Stimulated activated CD8-positive, alpha-beta memory T cell treated with anti-CD3 and anti-CD28 coated beads, Interleukin-12 subunit alpha, Interleukin-12 subunit beta, amount 100 ng/mL, for 1 hour (primary cell): Measurements from ENCODE around the gene S1PR5.
"Not testable (repeated sequence)": the region's sequence is repeated elsewhere in the genome, so short reads cannot be mapped to it uniquely, and the experiment has no call there.

Source experiments
- DNase-seq: peaks from one replicate; pipeline ENCODE4 v3.0.0-alpha.2; 2020; ENCODE audit warnings: low read depth

S1PR5 gene

DNA sequence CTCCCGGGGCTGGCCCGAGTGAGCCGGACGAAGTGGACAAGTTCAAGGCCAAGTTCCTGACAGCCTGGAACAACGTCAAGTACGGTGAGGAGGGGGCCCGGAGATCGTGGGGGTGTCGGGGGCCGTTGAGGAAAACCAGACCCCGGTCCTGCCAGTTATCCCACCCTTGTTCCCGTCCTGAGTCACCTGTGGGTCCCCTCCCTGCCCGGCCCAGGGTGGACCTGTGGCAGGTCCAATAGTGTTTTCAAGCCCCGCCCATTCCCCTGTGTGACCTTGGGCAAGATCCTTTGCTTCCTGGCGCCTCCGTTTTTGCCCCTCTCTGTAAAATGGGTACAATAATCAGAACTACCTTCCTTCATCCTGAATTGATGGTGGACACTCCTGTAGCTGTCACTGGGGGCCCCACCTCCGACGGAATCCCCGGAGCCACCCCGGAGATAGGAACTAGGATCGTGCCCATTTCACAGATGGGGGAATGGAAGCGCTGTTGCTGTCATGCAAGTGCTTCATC is 27.1 kb upstream of the S1PR5 start:
- DNase-seq: no peak

DNA sequence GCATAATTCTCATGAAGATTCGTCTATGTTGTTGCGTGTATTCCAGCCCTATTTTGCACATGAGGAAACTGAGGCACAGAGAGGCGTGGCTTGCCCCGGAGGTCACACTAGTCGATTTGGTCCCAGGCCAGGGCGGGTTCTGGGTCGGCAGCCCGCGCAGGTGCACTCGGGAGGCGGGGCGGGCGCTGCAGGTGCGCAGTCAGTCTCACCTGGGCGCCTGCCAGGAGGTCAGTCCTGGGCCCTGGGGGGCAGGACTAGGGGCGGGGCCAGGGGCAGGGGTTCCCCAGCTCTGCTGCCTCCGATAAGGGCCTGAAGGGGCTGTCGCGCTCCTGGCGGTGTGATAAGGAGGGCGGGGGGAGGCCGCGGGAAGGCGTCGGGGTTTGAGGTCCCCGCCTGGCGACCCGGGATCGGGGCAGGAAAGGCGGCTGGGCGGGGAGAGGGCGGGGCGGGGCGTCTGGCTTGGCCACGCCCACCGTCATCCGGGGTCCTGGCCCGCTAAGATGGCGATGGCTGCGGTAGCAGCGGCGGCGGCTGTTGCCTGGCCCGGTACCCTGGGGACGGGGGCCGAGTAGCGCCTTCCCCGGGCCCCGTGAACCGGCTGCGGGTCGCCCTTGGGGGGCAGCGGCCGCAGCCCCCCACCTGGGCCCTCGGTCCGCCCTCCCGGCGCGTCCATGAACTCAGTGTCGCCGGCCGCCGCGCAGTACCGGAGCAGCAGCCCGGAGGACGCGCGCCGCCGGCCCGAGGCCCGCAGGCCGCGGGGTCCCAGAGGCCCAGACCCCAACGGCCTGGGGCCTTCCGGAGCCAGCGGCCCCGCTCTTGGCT is 26.4 kb upstream of the S1PR5 start, which contains the start of gene ATG4D:
Gene ATG4D (plus strand): TSS at position 485 of the 822 bp plus-strand sequence. CDS start 187 bp downstream, at position 672.
- peak; percentile 69 for DNase-seq

DNA sequence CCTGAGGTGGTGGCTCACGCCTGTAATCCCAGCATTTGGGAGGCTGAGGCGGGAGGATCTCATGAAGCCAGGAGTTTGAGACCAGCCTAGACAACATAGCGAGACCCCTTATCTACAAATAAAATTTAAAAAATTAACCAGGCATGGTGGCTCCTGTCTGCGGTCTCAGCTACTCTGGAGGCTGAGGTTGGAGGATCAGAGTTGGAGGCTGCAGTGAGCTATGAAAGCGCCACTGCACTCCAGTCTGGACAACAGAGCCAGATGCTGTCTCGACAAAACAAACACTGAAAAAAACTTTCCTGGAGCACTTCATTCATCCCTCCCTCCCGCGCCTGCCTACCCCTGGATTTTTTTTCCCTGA is 25.8 kb upstream of the S1PR5 start:
- no peak for DNase-seq

DNA sequence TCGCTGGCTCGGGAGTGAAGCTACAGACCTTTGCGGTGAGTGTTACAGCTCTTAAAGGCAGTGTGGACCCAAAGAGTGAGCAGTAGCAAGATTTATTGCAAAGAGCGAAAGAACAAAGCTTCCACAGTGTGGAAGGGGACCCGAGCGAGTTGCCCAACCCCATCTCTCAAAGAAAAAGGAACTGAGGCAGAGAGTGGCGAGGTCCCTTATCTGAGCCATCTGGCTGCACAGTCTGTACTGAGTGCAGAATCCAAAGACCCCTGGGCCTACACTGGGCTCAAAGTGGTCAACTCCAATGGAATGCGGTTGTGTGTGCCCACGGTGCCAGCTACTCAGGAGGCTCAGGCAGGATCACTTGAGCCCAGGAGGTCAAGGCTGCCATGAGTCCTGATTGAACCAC is 21.8 kb upstream of the S1PR5 start:
- DNase-seq: not testable (repeated sequence)

DNA sequence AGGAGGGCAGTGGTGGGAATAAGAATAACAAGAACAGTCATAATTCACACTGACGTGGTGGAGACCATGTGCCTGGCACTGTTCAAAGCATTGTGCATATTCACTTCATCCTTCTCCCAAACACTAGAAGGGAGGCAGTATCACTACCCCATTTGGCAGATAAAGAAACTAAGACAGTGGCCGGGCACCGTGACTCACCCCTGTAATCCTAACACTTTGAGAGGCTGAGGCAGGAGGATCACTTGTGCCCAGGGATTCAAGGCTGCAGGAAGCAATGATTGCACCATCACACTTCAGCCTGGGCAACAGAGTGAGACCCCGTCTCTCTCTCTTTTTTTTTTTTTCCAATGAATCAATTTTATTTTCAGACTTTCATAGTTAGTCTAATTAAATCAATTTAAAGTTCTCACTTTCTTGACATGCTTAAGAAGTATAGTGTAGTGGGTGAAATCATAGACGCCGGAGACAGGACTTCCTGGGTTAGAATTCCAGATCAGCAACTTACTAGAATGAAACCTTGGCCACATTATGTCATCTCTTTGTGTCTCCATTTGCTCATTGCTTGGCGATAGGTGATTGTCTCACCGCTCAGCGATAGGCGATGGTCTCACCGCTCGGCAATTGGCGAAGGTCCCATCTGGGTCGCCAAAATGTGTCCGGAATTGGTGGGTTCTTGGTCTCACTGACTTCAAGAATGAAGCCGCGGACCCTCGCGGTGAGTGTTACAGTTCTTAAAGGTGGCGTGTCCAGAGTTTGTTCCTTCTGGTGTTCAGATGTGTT is 21.1 kb upstream of the S1PR5 start:
- no peak for DNase-seq

DNA sequence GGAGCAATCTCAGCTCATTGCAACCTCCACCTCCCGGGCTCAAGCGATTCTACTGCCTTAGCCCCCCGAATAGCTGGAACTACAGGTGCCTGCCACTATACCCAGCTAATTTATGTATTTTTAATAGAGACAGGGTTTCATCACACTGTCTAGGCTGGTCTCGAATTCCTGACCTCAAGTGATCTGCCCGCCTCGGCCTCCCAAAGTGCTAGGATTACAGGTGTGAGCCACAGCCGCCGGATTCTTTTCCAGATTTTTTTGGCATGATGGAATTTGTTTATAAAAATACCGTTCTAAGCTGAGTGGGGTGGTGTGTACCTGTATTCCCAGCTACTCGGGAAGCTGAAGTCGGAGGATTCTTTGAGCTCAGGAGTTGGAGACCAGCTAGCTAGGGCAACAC is 20.4 kb upstream of the S1PR5 start:
- no peak for DNase-seq

DNA sequence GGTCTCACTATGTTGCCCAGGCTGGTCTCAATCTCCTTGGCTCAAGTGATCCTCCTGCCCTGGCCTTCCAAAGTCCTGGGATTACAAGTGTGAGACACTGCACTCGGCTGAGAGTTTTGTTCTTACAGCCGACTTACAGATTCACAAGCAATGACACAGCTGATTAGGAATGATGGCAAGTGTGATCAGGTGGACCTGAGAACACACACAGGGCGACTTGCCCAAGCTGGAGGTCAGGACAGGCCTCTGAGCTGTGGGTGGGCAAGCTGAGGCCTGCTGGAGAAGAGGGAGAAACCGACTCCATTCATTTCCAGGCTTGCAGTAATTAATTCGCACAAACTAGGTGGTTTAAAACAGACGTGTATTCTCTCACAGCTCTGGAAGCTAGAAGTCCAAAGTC is 18.4 kb upstream of the S1PR5 start:
- no peak for DNase-seq

DNA sequence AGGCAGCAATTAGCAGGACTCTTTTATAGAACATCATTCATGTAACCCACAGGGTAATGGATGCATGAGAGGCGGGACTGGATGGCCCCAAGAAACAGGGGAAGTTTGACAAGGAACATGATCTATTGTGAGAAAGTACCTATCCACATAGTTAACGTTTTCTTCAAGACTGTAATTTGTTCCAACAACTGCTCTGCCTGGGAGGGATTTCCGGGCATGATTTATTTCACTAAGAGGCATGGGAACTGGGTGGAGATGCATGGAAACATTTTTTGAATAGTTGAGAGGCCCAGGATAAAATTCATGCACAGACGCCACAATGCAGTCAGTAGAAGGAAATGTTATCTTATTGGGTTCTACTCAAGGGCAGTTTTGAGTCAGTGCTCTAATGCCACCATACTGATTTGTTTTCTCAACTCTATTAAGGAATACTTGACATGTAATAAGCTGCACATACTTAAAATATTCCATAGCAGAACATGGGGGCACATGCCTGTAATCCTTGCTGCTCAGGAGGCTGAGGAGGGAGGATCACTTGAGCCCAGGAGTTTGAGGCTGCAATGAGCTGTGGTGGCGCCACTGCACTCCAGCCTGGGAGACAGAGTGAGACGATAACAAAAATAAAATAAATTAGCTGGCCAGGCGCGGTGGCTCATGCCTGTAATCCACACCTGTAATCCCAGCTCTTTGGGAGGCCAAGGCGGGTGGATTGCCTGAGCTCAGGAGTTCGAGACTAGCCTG is 16.6 kb upstream of the S1PR5 start:
- no peak for DNase-seq

DNA sequence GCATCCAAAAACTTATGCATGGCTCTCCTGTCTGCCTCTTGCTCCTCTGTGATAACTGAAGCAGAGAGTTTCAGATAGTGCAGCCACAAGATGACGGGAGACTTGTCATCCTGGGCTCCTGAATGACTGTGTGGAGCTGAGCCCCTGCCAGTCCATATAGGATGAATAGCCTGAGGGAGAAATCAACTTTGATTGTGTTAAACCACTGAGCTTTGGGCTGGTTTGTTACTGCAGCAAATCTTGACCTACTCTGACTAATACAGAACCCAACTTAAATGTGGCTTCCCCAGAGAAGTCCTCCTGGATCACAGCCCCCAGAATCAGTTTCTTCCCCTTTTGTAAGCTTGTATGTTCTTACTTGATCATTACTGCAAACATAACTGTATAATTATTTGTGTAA is 15.2 kb upstream of the S1PR5 start:
- no peak for DNase-seq

DNA sequence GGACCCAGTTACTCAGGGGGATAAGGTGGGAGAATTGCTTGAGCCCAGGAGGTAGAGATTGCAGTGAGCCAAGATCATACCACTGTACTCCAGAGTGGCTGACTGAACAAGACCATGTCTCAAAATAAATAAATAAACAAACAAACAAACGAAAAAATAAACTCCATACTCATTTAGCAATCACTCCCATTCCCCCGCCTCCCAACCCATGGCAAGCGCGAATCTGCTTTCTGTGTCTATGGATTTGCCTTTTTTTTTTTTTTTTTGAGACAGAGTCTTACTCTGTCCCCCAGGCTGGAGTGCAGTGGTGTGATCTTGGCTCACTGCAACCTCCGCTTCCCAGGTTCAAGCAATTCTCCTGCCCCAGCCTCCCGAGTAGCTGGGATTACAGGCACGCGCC is 9.6 kb upstream of the S1PR5 start:
- DNase-seq: not testable (repeated sequence)

DNA sequence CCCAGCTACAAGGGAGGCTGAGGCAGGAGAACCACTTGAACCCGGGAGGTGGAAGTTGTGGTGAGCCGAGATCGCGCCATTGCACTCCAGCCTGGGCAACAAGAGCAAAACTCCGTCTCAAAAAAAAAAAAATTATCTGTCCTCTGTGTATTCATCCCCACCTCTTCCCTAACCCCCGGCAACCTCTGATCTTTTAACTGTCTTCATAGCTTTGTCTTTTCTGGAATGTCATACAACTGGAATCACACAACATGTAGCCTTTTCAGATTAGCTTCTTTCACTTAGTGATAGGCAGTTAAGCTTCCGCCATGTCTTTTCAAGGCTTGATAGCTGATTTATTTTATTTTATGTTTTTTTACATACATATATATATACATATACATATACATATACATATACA is 8.4 kb upstream of the S1PR5 start:
- no peak for DNase-seq

DNA sequence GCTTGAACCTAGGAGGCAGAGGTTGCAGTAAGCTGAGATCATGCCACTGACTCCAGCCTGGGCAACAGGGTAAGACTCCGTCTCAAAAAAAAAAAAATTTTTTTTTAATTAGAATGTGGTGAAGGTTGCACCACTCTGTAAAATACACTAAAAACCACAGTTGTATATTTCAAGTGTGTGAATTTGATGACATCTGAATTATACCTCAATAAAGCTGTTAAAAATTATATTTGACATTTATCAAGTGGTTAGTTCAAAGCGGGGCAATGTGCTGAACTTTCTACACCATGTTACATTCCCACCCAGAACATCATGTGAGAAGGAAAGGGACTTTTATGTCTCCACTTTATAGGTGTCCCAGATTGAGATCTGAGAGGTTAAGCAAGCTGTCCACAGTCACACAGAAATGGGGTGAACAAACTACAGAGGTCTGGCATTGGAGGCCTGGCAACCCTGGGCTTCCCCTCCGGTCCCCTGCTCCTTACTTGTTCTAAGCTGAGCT is 5.9 kb upstream of the S1PR5 start:
- DNase-seq: no peak

DNA sequence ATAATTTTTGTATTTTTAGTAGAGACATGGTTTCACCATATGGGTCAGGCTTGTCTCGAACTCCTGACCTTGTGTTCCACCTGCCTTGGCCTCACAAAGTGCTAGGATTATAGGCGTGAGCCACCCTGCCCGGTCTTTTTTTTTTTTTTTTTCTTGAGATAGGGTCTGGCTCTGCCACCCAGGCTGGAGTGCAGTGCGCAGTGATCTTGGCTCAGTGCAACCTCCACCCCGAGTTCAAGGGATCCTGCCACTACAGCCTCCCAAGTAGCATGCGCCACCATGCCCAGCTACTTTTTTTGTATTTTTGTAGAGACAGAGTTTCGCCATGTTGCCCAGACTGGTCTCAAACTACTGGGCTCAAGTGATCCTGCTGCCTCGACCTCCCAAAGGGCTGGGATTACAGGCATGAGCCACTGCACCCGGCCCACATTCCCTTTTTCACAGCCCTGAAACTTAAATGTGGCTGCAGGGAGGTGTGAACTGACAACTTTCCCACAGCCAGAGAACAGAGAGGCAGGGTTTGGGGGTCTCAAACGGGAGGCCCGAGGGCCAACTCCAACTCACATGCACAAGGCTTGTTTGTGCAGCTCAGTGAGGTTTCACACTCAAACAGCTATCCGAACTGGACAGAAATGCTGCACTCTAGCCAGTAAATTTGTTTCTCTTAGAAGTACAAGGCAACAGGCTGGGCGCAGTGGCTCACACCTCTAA is 4.4 kb upstream of the S1PR5 start:
- no peak for DNase-seq

DNA sequence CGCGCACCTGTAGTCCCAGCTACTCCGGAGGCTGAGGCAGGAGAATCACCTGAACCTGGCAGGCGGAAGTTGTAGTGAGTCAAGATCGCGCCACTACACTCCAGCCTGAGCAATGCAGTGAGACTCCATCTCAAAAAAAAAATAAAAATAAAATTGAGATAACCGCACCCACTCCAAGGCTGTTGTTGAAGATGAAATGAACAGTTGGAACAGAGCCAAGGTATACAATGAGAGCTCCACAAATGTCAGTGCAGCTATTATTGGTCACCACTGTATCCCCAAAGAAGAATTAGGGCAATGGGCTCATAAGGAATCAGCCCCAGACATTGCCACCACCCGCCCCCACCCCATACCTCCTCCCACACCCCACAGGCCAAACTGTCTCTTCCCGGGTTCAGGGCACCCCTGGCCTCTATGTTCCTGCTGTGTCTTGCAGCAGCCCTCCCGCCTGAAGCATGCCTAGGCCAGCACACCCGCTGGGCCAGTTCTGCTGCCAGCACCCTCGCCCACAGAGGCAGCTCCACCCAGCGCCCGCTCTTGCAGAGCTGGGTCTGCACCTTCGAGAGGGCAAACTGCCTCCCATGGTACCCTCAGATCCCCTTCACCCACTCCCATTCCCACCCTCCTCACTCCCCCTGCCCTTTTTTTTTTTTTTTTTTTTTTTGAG is 3.5 kb upstream of the S1PR5 start:
- DNase-seq: no peak

DNA sequence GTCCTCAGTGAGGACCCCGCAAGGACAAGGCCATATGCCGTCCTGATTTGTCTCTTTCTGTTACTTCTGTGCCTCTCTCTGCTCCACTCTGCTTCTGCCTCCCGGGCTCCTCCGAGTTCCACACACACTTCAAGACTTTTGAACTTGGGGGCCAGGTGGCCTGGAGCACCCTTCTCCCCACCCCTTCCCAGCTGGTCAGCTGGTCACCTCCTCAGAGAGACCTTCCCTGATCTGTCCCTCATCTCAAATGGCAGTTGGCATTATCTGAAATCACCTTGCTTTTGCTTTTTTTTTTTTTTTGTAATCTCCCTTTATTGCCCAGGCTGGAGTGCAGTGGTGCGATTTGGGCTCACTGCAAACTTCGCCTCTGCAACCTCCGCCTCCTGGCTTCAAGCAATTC is 2.2 kb upstream of the S1PR5 start:
- DNase-seq: no peak

DNA sequence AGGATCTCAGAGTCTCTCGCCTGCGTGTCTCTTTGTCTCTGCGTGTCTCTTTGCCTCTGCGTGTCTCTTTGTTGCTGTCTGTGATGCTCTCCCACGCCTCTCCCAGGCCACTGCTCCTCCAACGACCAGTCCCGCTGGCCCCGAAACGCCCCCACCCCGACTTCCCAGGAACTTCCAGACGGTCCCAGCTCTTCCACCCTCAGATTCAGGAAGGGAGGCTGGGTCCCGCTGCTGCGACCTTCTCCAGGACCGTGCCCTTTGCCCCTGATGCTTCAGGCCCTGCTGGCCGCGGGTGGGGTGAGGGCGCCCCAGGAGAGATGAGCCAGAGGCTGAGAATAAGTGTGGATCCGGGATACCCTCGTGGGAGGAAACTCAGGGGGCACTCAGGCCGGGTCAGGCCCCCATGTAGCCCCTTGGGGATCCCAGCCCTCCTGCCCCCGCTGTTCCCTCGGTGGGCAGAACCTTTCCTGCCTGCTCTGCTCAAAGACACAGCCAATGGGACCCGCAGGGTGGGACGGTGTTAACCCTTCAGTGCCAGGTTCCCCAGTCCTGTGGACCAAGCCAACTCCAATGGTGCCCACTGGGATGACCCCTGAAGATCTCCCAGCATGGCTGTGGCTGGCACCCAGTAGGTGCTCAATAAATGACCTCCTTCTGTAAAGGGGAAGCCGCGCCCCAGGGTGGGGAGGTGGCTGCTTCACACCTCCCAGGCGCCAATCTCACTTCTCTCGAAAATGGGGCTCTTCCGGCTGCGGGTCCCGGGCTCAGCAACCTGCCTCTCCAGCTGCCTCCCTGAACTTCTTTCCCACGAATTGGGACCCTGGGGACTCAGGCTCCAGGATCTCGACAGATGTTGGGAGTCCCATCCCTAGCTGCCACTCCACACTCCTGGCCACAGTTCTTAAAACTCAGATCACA is 1.5 kb upstream of the S1PR5 start:
- DNase-seq: no peak

DNA sequence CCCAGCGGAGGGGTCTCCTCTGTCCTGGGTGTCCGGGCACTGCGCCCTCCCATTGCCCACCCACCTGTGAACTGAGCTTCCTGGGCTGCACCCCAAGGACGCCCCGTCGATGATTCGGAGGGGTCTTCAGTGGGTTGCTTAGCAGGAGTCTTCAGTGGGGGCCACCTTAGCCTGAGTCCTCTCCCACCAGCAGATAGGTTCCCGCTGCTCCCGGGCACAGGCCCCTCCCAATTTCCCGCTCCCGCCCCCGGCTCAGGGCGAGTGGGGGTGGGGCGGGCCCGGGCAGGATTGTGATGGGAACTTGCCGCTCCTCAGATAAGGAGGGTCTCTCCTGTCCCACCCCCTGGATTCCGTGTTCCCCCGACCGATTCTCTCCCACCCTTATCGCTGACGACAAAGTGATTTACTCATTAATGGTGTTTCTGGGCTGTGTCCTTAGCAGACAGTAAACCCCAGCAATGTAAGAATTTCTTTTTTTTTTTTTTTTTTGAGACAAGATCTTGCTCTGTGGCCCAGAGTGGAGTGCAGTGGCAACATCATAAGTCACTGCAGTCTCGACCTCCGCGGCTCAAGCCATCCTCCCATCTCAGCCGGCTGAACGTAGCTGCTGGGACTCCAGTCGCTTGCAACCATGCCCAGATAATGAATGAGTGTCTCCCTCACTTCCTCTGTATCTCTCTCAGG is 655 bp upstream of the S1PR5 start:
- DNase-seq: no peak

DNA sequence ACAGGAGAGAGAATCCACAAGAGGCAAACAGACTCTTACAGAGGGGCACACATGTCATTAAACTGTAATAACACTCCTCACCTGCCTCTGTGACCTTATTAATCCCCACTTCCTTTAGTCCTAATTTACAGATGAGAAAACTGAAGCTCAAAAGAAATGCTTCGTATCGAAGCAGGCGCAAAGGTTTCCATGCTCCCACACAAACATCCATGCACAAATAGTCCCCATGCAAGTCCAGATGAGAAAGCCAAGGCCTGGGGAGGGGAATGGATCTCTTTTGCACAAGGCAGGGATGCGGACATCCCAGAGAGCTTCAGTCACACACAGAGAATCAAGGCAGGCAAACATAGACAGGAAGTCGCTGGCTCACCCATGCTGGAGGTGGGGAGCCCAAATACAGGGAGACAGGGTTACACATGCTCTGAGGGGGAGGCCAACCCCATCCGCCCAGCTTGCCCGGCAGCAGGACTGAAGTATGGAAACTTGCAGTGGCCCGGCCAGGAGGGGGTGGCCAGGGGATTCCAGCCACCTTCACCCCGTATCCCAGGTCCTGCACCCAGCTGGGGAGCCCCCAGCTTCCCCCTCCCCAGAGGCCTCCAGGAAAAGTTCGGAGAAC is 468 bp downstream of the S1PR5 start:
- no peak for DNase-seq

DNA sequence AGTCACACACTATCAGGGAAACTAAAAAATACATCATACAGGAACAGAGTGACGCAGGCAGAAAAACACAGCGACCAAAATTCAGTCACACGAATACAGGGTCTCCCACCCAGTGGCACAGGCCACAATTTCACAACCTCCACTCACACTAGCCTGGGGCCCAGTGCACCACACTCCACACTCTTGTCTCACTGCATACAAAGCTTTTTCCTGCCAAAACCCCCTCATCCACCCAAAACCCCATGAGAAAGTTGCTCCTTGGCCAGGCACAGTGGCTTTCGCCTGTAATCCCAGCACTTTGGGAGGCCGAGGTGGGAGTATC is 1.2 kb downstream of the S1PR5 start:
- no peak for DNase-seq
